ENCODE data around the gene CDH1.

CDH1 gene

DNA sequence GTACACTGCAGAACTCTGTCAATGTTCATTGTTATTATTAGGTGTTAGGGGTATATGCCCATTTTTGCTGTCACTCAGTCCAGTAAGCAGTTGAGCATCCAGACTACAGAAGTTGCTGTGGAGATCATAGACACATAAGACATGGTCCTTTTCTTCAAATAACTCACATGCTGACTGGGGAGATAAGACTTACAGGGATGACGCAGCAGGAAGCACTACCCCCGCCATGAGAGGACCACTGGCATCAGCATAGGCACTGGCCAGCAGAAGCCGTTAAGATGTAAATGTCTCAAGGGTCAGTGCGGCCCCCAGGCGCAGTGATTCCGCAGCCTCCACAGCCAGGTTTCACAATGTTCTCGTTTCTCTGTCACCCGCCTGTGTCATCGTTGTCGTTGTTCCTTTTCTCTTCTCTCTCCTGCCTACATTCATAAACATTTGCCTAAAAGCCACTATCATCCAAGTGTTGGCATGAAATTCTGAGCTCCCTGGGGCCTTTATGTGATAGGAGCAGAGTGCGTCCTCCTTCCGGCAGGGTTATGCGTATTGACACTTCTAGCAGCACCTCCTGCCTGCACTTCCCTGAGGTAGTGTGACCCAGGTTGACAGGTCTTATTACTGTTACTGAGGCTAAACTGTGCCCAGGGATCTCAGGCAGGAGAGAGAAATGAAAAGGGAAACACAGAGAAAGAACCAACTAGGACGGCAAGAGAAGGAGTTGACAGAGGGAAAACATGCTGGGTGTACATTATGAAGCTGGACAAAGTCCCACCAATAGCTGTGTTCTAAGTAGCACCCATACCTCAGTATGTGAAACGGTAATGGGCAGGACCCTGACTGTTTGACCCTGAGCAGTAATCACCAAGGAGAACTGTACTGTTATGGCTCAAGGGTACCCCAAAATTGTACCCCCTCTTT lies 124.1 kb downstream of the CDH1 start:
- TF ChIP-seq, protein P1, sequence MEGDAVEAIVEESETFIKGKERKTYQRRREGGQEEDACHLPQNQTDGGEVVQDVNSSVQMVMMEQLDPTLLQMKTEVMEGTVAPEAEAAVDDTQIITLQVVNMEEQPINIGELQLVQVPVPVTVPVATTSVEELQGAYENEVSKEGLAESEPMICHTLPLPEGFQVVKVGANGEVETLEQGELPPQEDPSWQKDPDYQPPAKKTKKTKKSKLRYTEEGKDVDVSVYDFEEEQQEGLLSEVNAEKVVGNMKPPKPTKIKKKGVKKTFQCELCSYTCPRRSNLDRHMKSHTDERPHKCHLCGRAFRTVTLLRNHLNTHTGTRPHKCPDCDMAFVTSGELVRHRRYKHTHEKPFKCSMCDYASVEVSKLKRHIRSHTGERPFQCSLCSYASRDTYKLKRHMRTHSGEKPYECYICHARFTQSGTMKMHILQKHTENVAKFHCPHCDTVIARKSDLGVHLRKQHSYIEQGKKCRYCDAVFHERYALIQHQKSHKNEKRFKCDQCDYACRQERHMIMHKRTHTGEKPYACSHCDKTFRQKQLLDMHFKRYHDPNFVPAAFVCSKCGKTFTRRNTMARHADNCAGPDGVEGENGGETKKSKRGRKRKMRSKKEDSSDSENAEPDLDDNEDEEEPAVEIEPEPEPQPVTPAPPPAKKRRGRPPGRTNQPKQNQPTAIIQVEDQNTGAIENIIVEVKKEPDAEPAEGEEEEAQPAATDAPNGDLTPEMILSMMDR (conservative IDR thresholded peaks at IDR 0.05; ENCODE audit: low read depth) = no peak
- no peak for DNase-seq (ENCODE audit: low spot score)
- no peak overlapping the region for H3K27ac ChIP-seq
- POLR2A ChIA-PET (ENCODE audit: low non-redundant PET) = no interaction called here
- CTCF ChIA-PET = interaction anchor here (1.1 kb wide), 1 partner anchor 13 kb away, joined by 8 read pairs; no protein-coding TSS in a partner anchor

DNA sequence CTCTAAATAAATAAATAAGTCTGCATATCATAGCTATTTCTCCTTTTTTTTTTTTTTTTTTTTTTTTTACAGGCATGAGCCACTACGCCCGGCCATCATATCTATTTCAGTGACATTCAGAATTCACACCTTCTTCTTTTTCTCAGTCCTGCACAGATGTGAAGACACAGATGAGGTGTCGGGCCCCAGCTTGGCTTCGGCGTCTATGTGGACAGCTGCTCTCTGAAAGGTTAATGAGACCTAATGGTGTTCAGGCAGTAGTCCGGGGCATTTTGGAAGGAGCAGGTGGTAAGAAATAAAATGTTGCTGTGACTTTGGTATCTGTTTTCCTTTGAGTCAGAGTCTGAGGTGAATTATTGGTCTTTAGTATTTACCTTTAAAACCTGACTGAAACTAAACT lies 129.8 kb downstream of the CDH1 start:
- H3K27ac ChIP-seq = no peak overlapping the region
- POLR2A ChIA-PET (ENCODE audit: low non-redundant PET) = no interaction called here
- CTCF ChIA-PET = interaction anchor here (0.6 to 0.7 kb wide), 2 partner anchors 239 to 254 kb away, joined by 3 read pairs; partner anchors contain the start of gene HAS3
- TF ChIP-seq, protein P1 (conservative IDR thresholded peaks at IDR 0.05; ENCODE audit: low read depth) = no peak
- DNase-seq (ENCODE audit: low spot score) = no peak

DNA sequence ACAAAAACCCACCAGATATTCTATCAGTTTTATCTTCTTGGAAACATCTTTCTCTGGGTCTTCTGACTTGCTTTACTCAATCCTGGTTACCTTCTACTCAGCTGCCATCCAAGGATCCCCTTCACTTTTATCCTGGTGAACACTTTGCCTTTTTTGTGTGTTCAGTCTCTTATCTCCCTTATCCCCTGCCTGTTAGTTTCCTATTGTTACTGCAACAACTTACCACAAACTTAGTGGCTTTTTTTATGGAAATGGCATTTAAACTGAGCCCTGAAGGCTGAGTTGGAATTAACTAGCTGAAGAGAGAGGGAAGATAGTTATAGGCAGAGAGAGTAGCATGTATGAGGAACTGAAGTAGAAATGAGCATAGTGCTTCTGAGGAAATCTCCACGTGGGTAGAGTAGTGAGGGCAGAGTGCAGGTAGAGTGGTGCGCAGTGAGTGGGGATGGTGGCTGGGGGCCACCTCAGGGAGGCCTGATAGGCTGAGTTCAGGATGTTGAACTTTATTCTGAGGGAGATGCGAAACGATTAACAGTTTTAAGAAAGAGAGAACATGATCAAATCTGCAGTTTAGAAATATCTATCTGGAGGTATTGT lies 132.5 kb downstream of the CDH1 start:
- no peak overlapping the region for H3K27ac ChIP-seq
- ChIA-PET POLR2A (ENCODE audit: low non-redundant PET) (no interaction called here), CTCF (no interaction called here)
- no peak for DNase-seq (ENCODE audit: low spot score)
- TF ChIP-seq, protein P1 (conservative IDR thresholded peaks at IDR 0.05; ENCODE audit: low read depth) = no peak

DNA sequence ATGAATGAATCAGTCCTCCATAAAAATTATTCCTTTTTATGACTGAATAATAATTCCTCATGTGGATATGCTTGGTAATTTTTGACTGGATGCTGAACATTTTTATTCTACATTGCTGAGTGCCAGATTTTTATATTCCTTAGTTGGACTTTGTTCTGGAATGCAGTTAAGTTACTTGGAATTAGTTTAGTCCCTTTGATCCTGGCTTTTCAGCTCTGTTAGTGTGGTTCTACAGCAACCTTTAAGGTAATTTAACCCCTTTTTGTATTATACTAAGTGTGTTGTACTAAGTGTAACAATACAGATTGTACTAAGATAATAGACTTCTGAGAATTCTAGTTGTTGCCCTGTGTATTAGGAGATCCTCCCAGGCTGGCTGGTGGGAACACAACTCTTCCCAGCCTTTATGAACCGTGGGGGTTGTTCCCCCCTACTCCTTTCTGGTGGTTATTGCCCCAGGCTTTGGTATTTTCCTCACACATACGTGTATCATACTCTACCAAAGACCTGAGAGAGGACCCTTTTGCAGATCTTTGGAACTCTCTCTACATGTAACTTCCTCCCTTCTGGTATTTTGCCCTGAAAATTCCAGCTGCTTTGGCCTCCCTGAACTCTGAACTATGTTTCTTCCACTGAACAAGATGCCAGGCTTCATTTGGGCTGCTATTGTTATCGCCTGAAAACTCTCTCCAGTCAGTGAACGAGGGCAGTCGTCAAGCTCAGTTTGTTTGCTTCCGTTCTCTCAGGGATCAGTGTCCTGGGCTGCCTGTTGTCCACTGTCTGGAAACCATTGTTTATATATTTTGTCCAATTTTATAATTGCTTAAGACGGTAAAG lies 136.8 kb downstream of the CDH1 start:
- no peak for DNase-seq (ENCODE audit: low spot score)
- POLR2A ChIA-PET (ENCODE audit: low non-redundant PET) = no interaction called here
- no peak overlapping the region for H3K27ac ChIP-seq
- TF ChIP-seq, protein P1 (conservative IDR thresholded peaks at IDR 0.05; ENCODE audit: low read depth) = no peak
- CTCF ChIA-PET = no interaction called here

DNA sequence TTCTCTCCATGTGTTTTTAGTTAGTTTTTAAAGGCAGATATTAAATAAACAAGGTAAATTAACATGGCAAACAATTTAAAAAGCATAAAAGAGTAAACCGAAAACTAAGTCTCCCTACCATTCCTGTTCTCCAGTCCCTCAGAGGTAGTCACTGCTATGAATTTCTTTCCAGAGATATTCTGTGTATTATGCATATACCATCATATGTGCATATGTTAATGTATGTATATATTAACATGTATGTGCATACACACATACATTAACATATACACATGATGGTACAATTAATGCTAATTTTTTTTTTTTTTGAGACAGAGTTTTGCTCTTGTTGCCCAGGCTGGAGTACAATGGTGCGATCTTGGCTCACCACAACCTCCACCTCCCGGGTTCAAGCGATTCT lies 138.8 kb downstream of the CDH1 start:
- ChIA-PET POLR2A (ENCODE audit: low non-redundant PET) (no interaction called here), CTCF (interaction anchor here (0.7 kb wide), 1 partner anchor 49 kb away, joined by 3 read pairs; no protein-coding TSS in a partner anchor)
- H3K27ac ChIP-seq = no peak overlapping the region
- no peak for DNase-seq (ENCODE audit: low spot score)
- TF ChIP-seq, protein P1 (conservative IDR thresholded peaks at IDR 0.05; ENCODE audit: low read depth) = no peak

DNA sequence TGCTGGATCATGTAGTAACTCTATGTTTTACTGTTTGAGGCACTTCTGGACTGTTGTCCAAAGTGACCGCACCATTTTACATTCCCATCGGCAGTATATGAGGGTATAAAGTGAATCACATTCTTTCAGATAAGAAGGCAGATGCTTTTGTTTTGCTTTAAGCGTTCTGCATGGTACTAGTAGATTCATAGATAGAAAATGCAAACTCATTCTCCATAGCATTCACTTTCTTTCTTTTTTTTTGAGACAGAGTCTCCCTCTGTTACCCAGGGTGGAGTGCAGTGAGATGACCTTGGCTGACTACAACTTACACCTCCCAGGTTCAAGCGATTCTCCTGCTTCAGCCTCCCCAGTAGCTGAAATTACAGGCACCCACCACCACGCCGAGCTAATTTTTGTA lies 146.6 kb downstream of the CDH1 start:
- ChIA-PET POLR2A (ENCODE audit: low non-redundant PET) (no interaction called here), CTCF (no interaction called here)
- TF ChIP-seq, protein P1 (conservative IDR thresholded peaks at IDR 0.05; ENCODE audit: low read depth) = no peak

More for the DNA sequence above, 146.6 kb downstream of the CDH1 start:
- DNase-seq (ENCODE audit: low spot score) = no peak
- no peak overlapping the region for H3K27ac ChIP-seq
